ENCODE data around the gene OR2J2.
"Not testable (repeated sequence)": the region's sequence is repeated elsewhere in the genome, so short reads cannot be mapped to it uniquely, and the experiment has no call there.

Gene OR2J2

GRCh38 chr6:29146179-29146578, 24.5 kb upstream of the OR2J2 start:
- H3K4me3 ChIP-seq (ENCODE audit: control insufficient read depth, low read depth, low read length) = no peak overlapping the region
- TF ChIP-seq CTCF (IDR thresholded peaks at IDR 0.05; ENCODE audit: control insufficient read depth, insufficient read depth, low read depth, low read length, missing control alignments) = no peak
- no peak for DNase-seq (ENCODE audit: low read depth)

- DNase-seq (ENCODE audit: low read depth) = no peak
- H3K4me3 ChIP-seq (ENCODE audit: control insufficient read depth, low read depth, low read length) = no peak overlapping the region
- TF ChIP-seq CTCF (IDR thresholded peaks at IDR 0.05; ENCODE audit: control insufficient read depth, insufficient read depth, low read depth, low read length, missing control alignments) = no peak
Observed at GRCh38 chr6:29147074-29147473, 23.6 kb upstream of the OR2J2 start.

GRCh38 chr6:29149444-29149843, 21.3 kb upstream of the OR2J2 start:
- not testable (repeated sequence) for H3K4me3 ChIP-seq (ENCODE audit: control insufficient read depth, low read depth, low read length); DNase-seq (ENCODE audit: low read depth)

GRCh38 chr6:29153083-29153482, 17.6 kb upstream of the OR2J2 start:
- no peak for TF ChIP-seq CTCF (IDR thresholded peaks at IDR 0.05; ENCODE audit: control insufficient read depth, insufficient read depth, low read depth, low read length, missing control alignments)
- no peak for DNase-seq (ENCODE audit: low read depth)
- H3K4me3 ChIP-seq (ENCODE audit: control insufficient read depth, low read depth, low read length) = no peak overlapping the region

GRCh38 chr6:29155182-29155581, 15.5 kb upstream of the OR2J2 start:
- H3K4me3 ChIP-seq (ENCODE audit: control insufficient read depth, low read depth, low read length); DNase-seq (ENCODE audit: low read depth): not testable (repeated sequence)

- not testable (repeated sequence) for H3K4me3 ChIP-seq (ENCODE audit: control insufficient read depth, low read depth, low read length); DNase-seq (ENCODE audit: low read depth)
Observed at GRCh38 chr6:29159922-29160321, 10.8 kb upstream of the OR2J2 start.

GRCh38 chr6:29165571-29165970, 5.1 kb upstream of the OR2J2 start:
- DNase-seq (ENCODE audit: low read depth); H3K4me3 ChIP-seq (ENCODE audit: control insufficient read depth, low read depth, low read length): not testable (repeated sequence)

GRCh38 chr6:29171736-29172135, 1.0 kb downstream of the OR2J2 start:
- DNase-seq (ENCODE audit: low read depth) = no peak
- TF ChIP-seq CTCF (IDR thresholded peaks at IDR 0.05; ENCODE audit: control insufficient read depth, insufficient read depth, low read depth, low read length, missing control alignments) = no peak
- H3K4me3 ChIP-seq (ENCODE audit: control insufficient read depth, low read depth, low read length) = no peak overlapping the region

GRCh38 chr6:29183594-29183993, 12.9 kb downstream of the OR2J2 start:
- no peak overlapping the region for H3K4me3 ChIP-seq (ENCODE audit: control insufficient read depth, low read depth, low read length)
- no peak for DNase-seq (ENCODE audit: low read depth)
- no peak for TF ChIP-seq CTCF (IDR thresholded peaks at IDR 0.05; ENCODE audit: control insufficient read depth, insufficient read depth, low read depth, low read length, missing control alignments)

- H3K4me3 ChIP-seq (ENCODE audit: control insufficient read depth, low read depth, low read length) = not testable (repeated sequence)
Observed at GRCh38 chr6:29188659-29189058, 18.0 kb downstream of the OR2J2 start.

More at GRCh38 chr6:29188659-29189058, 18.0 kb downstream of the OR2J2 start:
- not testable (repeated sequence) for DNase-seq (ENCODE audit: low read depth)

All from AG09309 (cell line).